Endothelial cell of umbilical vein (primary cell): Measurements from ENCODE around the gene E2F2. TPM values are rescaled to one million over a fixed set of nuclear protein-coding genes. Genes with fewer than 3 reads are reported as not detected.

ENCODE experiments used
- BruUV-seq: library from RNA; stranded (reverse); fragments of 400-500 nt; replicated peaks from 2 replicates; lab custom pipeline; 2021; lab: Mats Ljungman, UMichigan
- CTCF ChIA-PET: fragments of 300-600, 350-600 bp; sonication (Branson Sonifier 250); formaldehyde crosslinking; loops from one replicate; lab custom pipeline; 2021; ENCODE audit warnings: antibody characterized with exemption, inconsistent platforms; lab: Charles Lee
- POLR2A ChIA-PET: fragments of 300-600, 350-600 bp; sonication (Branson Sonifier 250); formaldehyde crosslinking; loops from one replicate; lab custom pipeline; 2021; ENCODE audit warnings: antibody characterized with exemption, inconsistent platforms; lab: Charles Lee
- DNase-seq: peaks from one replicate; pipeline ENCODE4 v3.0.0-alpha.2; 2011; ENCODE audit warnings: low read depth, low spot score
- FAIRE-seq: peaks from 2 replicates; lab custom pipeline; 2011; peaks lifted over from hg19 to GRCh38; lab: Jason Lieb, UNC
- H2AFZ ChIP-seq: 2 replicates; pipeline ENCODE4 v1.6.0; 2012; ENCODE audit warnings: low read depth, low read length, control low read depth, inconsistent platforms
- H3K27ac ChIP-seq: 2 replicates; pipeline ENCODE4 v1.5.1; 2011; ENCODE audit warnings: low read depth, mild to moderate bottlenecking, control low read depth, low read length, moderate library complexity; ENCODE audit not compliant: insufficient read depth
- H3K27me3 ChIP-seq, 2 experiments: 2 replicates each; pipeline versions ENCODE4 v1.6.0 to v1.6.1; 2011; ENCODE audit warnings: low read length in 2 of 2, mixed read lengths in 1 of 2; ENCODE audit not compliant: control insufficient read depth in 2 of 2, insufficient read depth in 2 of 2
- H3K36me3 ChIP-seq, 2 experiments: 2 replicates in 1 of 2; 3 replicates in 1 of 2; pipeline ENCODE4 v1.5.1; 2011; ENCODE audit warnings: low read length in 2 of 2, mild to moderate bottlenecking in 1 of 2, moderate library complexity in 1 of 2; ENCODE audit not compliant: control insufficient read depth in 2 of 2, insufficient read depth in 2 of 2; ENCODE audit errors: extremely low read depth in 1 of 2
- H3K4me1 ChIP-seq: 3 replicates; pipeline ENCODE4 v1.5.1; 2011; ENCODE audit warnings: mild to moderate bottlenecking, low read length; ENCODE audit not compliant: control insufficient read depth, insufficient read depth; ENCODE audit errors: extremely low read depth
- H3K4me2 ChIP-seq: 2 replicates; pipeline ENCODE4 v1.6.1; 2011; ENCODE audit warnings: low read length, control low read depth, mixed read lengths; ENCODE audit not compliant: insufficient read depth
- H3K4me3 ChIP-seq, 3 experiments: fragments of 200-600 bp in 1 of 3; sonication (generic), shearing (Covaris generic) in 1 of 3; replicated peaks in 1 of 3; 2 replicates each; pipeline ENCODE4 v1.5.1; 2011 to 2016; ENCODE audit warnings: control low read depth in 3 of 3, low read length in 3 of 3, mild to moderate bottlenecking in 2 of 3, inconsistent platforms in 1 of 3, low read depth in 1 of 3, moderate library complexity in 1 of 3; ENCODE audit not compliant: insufficient read depth in 1 of 3
- H3K79me2 ChIP-seq: 2 replicates; pipeline ENCODE4 v1.6.0; 2012; ENCODE audit warnings: low read length, inconsistent platforms; ENCODE audit not compliant: control insufficient read depth, insufficient read depth
- H3K9ac ChIP-seq: replicated peaks from 2 replicates; pipeline ENCODE3; 2011; ENCODE audit warnings: low read length, control low read depth; ENCODE audit not compliant: insufficient read depth; ENCODE audit errors: extremely low read depth
- H3K9me1 ChIP-seq: replicated peaks from 3 replicates; pipeline ENCODE4 v1.6.0; 2011; ENCODE audit warnings: mild to moderate bottlenecking, low read length; ENCODE audit not compliant: control insufficient read depth, insufficient read depth; ENCODE audit errors: extremely low read depth
- H3K9me3 ChIP-seq: replicated peaks from 2 replicates; pipeline ENCODE4 v1.5.1; 2012; ENCODE audit warnings: low read length, inconsistent platforms; ENCODE audit not compliant: control insufficient read depth, insufficient read depth
- H4K20me1 ChIP-seq: replicated peaks from 2 replicates; pipeline ENCODE3; 2011; ENCODE audit warnings: mild to moderate bottlenecking, low read length; ENCODE audit not compliant: control insufficient read depth, insufficient read depth; ENCODE audit errors: extremely low read depth
- CTCF ChIP-seq, 2 donors: IDR thresholded peaks; 1 replicate in 1 of 2; 2 replicates in 1 of 2; pipeline ENCODE4 v1.5.1; 2011; ENCODE audit warnings: low read length in 2 of 2, mild to moderate bottlenecking in 2 of 2, moderate library complexity in 2 of 2, control low read depth in 1 of 2, inconsistent platforms in 1 of 2, low read depth in 1 of 2; ENCODE audit not compliant: insufficient read depth in 1 of 2; ENCODE audit errors: extremely low read depth in 1 of 2
- EZH2 ChIP-seq: IDR thresholded peaks from 2 replicates; pipeline ENCODE4 v1.6.1; 2012; ENCODE audit warnings: borderline replicate concordance, low read depth, mild to moderate bottlenecking, moderate library complexity, low read length, inconsistent platforms; ENCODE audit not compliant: severe bottlenecking
- FOS ChIP-seq: IDR thresholded peaks from 2 replicates; pipeline ENCODE4 v1.6.1; 2011; ENCODE audit warnings: mild to moderate bottlenecking, low read length, moderate library complexity, borderline replicate concordance; ENCODE audit not compliant: insufficient read depth
- GATA2 ChIP-seq: IDR thresholded peaks from 2 replicates; pipeline ENCODE4 v1.7.0; 2011; ENCODE audit warnings: low read depth, mild to moderate bottlenecking, moderate library complexity, mixed read lengths, low read length; ENCODE audit not compliant: insufficient read length, insufficient read depth
- JUN ChIP-seq: IDR thresholded peaks from 2 replicates; pipeline ENCODE4 v1.6.1; 2011; ENCODE audit warnings: borderline replicate concordance, low read depth; ENCODE audit not compliant: insufficient read length, insufficient read depth
- MAX ChIP-seq: IDR thresholded peaks from 2 replicates; pipeline ENCODE4 v1.6.1; 2011; ENCODE audit not compliant: insufficient read depth, insufficient read length
- MYC ChIP-seq: IDR thresholded peaks from one replicate; pipeline ENCODE4 v1.6.1; 2011; ENCODE audit warnings: mild to moderate bottlenecking, low read depth, low read length
- POLR2A ChIP-seq: IDR thresholded peaks from 2 replicates; pipeline ENCODE4 v1.6.1; 2012; ENCODE audit warnings: low read depth, mild to moderate bottlenecking, control low read depth, low read length
- POLR2AphosphoS5 ChIP-seq: IDR thresholded peaks from 2 replicates; pipeline ENCODE4 v1.6.1; 2012; ENCODE audit warnings: low read depth, mild to moderate bottlenecking, control low read depth, low read length, moderate library complexity; ENCODE audit not compliant: insufficient read depth
- dilution Hi-C: fragments of 300-500 bp; cut with MboI; formaldehyde crosslinking; loops from one replicate; pipeline ENCODE4 v1.15.0; 2019; ENCODE audit warnings: low sequenced_read_pairs; ENCODE audit not compliant: extremely low pct_ligation_motif_present
- intact Hi-C: fragments of 100-400 bp; cut with micrococcal nuclease; formaldehyde crosslinking; loops from one replicate; pipeline ENCODE4 v1.10.0; 2022
- polyA plus RNA-seq, 4 experiments: library from polyadenylated mRNA; depleted of rRNA in 3 of 4; stranded (reverse) in 3 of 4; unstranded in 1 of 4; fragments of >200 nt; gene quantifications; 2 replicates each; pipeline versions ENCODE4 v1.2.1 to v1.2.3, GENCODE V29; 2011 to 2012; ENCODE audit warnings: missing spikeins in 1 of 4
- total RNA-seq: library from RNA; stranded (reverse); gene quantifications from 2 replicates; pipeline ENCODE4 v1.2.3, GENCODE V29; 2021

The E2F2 gene
- total and polyA plus RNA-seq, 2 donors (not counting 3 experiments of a cell fraction or from before 2014, with no cell fraction given) = 1.1 to 5.6 TPM

GRCh38 chr1:23460519-23460918 lies 70.5 kb downstream of the E2F2 start:
- dilution Hi-C loops (no loop called here), intact Hi-C loops (no loop called here)
- no TSS peak for BruUV-seq
- Histone ChIP-seq H3K79me2 (no peaks in the 10 kb centered on the region), H3K4me2 (no peak overlapping the region), H3K27ac (no peak overlapping the region), H3K9ac (no peak overlapping the region), H2AFZ (no peak overlapping the region), H3K4me3 (no peak overlapping the region), H3K27me3 (peaks cover 0 to 3% of the 10 kb centered on the region in 2 experiments), H3K9me3 (no peaks in the 10 kb centered on the region), H3K9me1 (no peaks in the 10 kb centered on the region), H3K4me1 (no peaks in the 10 kb centered on the region), H4K20me1 (no peaks in the 10 kb centered on the region), H3K36me3 (no peaks in the 10 kb centered on the region)
- ChIA-PET CTCF (interaction anchor here (0.6 to 2.7 kb wide), 2 partner anchors 12 to 37 kb away, joined by 3 to 11 read pairs; no protein-coding TSS in a partner anchor), POLR2A (no interaction called here)
- no peak for TF ChIP-seq POLR2AphosphoS5
- TF ChIP-seq GATA2 = no peak
- TF ChIP-seq MAX = no peak
- no peak for TF ChIP-seq FOS
- TF ChIP-seq JUN = no peak
- FAIRE-seq (peak; percentile 47), DNase-seq (no peak)

- Histone ChIP-seq H2AFZ (no peak overlapping the region), H3K27me3 (peaks cover 0 to 3% of the 10 kb centered on the region in 2 experiments), H3K9me3 (no peaks in the 10 kb centered on the region), H4K20me1 (no peaks in the 10 kb centered on the region), H3K9ac (no peak overlapping the region), H3K36me3 (peaks cover 0 to 2% of the 10 kb centered on the region in 2 experiments), H3K9me1 (no peaks in the 10 kb centered on the region), H3K4me1 (no peaks in the 10 kb centered on the region), H3K27ac (no peak overlapping the region), H3K4me2 (no peak overlapping the region), H3K79me2 (no peaks in the 10 kb centered on the region), H3K4me3 (no peak overlapping the region)
- intact Hi-C loops = no loop called here
- TF ChIP-seq POLR2A = no peak
- TF ChIP-seq JUN = no peak
- TF ChIP-seq MAX = no peak
- no peak for TF ChIP-seq EZH2
- no peak for TF ChIP-seq MYC
- no peak for TF ChIP-seq FOS
- TF ChIP-seq CTCF (IDR thresholded peaks at IDR 0.05; ENCODE audit: extremely low read depth in 1 of 2, insufficient read depth in 1 of 2, low read depth in 1 of 2, low read length in 2 of 2) = no peak
- TF ChIP-seq GATA2 = no peak
- no peak for TF ChIP-seq POLR2AphosphoS5
- dilution Hi-C loops = no loop called here
- FAIRE-seq = no peak
- no peak for DNase-seq
- CTCF ChIA-PET = interaction anchor here (1.2 kb wide), 1 partner anchor 38 kb away, joined by 3 read pairs; no protein-coding TSS in a partner anchor
- no TSS peak for BruUV-seq
- POLR2A ChIA-PET = no interaction called here
Observed at GRCh38 chr1:23459338-23459757, 71.7 kb downstream of the E2F2 start.
